Activated T-helper 1 cell treated with anti-CD3 and anti-CD28 coated beads, Interleukin-12 subunit alpha, Interleukin-12 subunit beta, Interleukin-2, Interleukin-4 antibody, amounts not matched to agents 30 ng/mL and 10 ng/mL and 1 ng/mL, durations not matched to agents 14 hours and 24 hours and 36 hours (primary cell): ENCODE data around the gene IL1RL2. TPM values are rescaled to one million over a fixed set of nuclear protein-coding genes. Genes with fewer than 3 reads are reported as not detected.

Source experiments
- DNase-seq: peaks from one replicate; pipeline ENCODE4 v3.0.0; 2021; ENCODE audit warnings: low spot score
- H3K27ac Mint-ChIP-seq: one replicate; pipeline ENCODE4 v1.8.0; 2021; ENCODE audit warnings: mild to moderate bottlenecking, mixed read lengths
- H3K27me3 Mint-ChIP-seq: one replicate; pipeline ENCODE4 v1.8.0; 2022; ENCODE audit warnings: mild to moderate bottlenecking, moderate library complexity, mixed read lengths; ENCODE audit not compliant: insufficient read depth
- H3K36me3 Mint-ChIP-seq: one replicate; pipeline ENCODE4 v1.8.0; 2021; ENCODE audit warnings: low read depth, mixed read lengths
- H3K4me1 Mint-ChIP-seq: one replicate; pipeline ENCODE4 v1.8.0; 2021; ENCODE audit warnings: low read depth, mixed read lengths
- H3K4me3 Mint-ChIP-seq: one replicate; pipeline ENCODE4 v1.8.0; 2021; ENCODE audit warnings: mild to moderate bottlenecking, moderate library complexity, mixed read lengths
- H3K9me3 Mint-ChIP-seq: one replicate; pipeline ENCODE4 v1.8.0; 2021; ENCODE audit warnings: mixed read lengths
- intact Hi-C: fragments of 100-400 bp; cut with micrococcal nuclease; formaldehyde crosslinking; loops from one replicate; pipeline ENCODE4 v1.15.1; 2024
- total RNA-seq: library from RNA; stranded (reverse); gene quantifications from 2 replicates; pipeline ENCODE4 v1.2.3, GENCODE V29; 2022

IL1RL2 gene
- total RNA-seq, 1 donor from 2014 or later = 0.16 TPM

GRCh38 chr2:102256276-102256675, 69.5 kb downstream of the IL1RL2 start:
- intact Hi-C loops = loop anchor here (10.0 kb wide), 1 partner anchor 541 kb away; no protein-coding TSS in a partner anchor
- DNase-seq = no peak
- no peak overlapping the region for H3K4me3 Mint-ChIP-seq
- H3K36me3 Mint-ChIP-seq = peaks cover 8% of the 10 kb centered on the region
- H3K27ac Mint-ChIP-seq = peak overlapping the region; percentile 83
- H3K27me3 Mint-ChIP-seq = no peaks in the 10 kb centered on the region
- peaks cover 71% of the 10 kb centered on the region for H3K4me1 Mint-ChIP-seq
- H3K9me3 Mint-ChIP-seq = peaks cover 7% of the 10 kb centered on the region

GRCh38 chr2:102256874-102257462, 70.1 kb downstream of the IL1RL2 start:
- intact Hi-C loops = loop anchor here (10.0 kb wide), 1 partner anchor 542 kb away; no protein-coding TSS in a partner anchor
- H3K9me3 Mint-ChIP-seq = peaks cover 7% of the 10 kb centered on the region
- H3K4me3 Mint-ChIP-seq = no peak overlapping the region

GRCh38 chr2:102258025-102258385, 71.2 kb downstream of the IL1RL2 start:
- H3K27me3 Mint-ChIP-seq = no peaks in the 10 kb centered on the region
- no peak overlapping the region for H3K4me3 Mint-ChIP-seq
- H3K36me3 Mint-ChIP-seq = peaks cover 8% of the 10 kb centered on the region
- intact Hi-C loops = loop anchor here (1.0 to 10.0 kb wide), 9 partner anchors 19 to 986 kb away; no protein-coding TSS in a partner anchor
- peaks cover 57% of the 10 kb centered on the region for H3K4me1 Mint-ChIP-seq
- DNase-seq = no peak
- peaks cover 7% of the 10 kb centered on the region for H3K9me3 Mint-ChIP-seq
- peak overlapping the region; percentile 100 for H3K27ac Mint-ChIP-seq

More at GRCh38 chr2:102256874-102257462, 70.1 kb downstream of the IL1RL2 start:
- H3K27ac Mint-ChIP-seq = peak overlapping the region; percentile 100
- H3K4me1 Mint-ChIP-seq = peaks cover 68% of the 10 kb centered on the region
- peaks cover 8% of the 10 kb centered on the region for H3K36me3 Mint-ChIP-seq
- no peaks in the 10 kb centered on the region for H3K27me3 Mint-ChIP-seq
- DNase-seq = no peak

- H3K9me3 Mint-ChIP-seq = peaks cover 7% of the 10 kb centered on the region
- intact Hi-C loops = loop anchor here (1.0 to 10.0 kb wide), 9 partner anchors 18 to 986 kb away; no protein-coding TSS in a partner anchor
- no peaks in the 10 kb centered on the region for H3K27me3 Mint-ChIP-seq
Observed at GRCh38 chr2:102258386-102259074, 71.7 kb downstream of the IL1RL2 start.

GRCh38 chr2:102261467-102262135, 74.8 kb downstream of the IL1RL2 start:
- H3K27ac Mint-ChIP-seq = no peak overlapping the region
- H3K4me1 Mint-ChIP-seq = peaks cover 47% of the 10 kb centered on the region
- H3K36me3 Mint-ChIP-seq = peaks cover 12% of the 10 kb centered on the region
- no peaks in the 10 kb centered on the region for H3K27me3 Mint-ChIP-seq
- intact Hi-C loops = no loop called here
- H3K4me3 Mint-ChIP-seq = no peak overlapping the region
- peaks cover 11% of the 10 kb centered on the region for H3K9me3 Mint-ChIP-seq
- no peak for DNase-seq

More at GRCh38 chr2:102258386-102259074, 71.7 kb downstream of the IL1RL2 start:
- DNase-seq = peak; percentile 36
- H3K27ac Mint-ChIP-seq = peak overlapping the region; percentile 100
- peaks cover 52% of the 10 kb centered on the region for H3K4me1 Mint-ChIP-seq
- H3K4me3 Mint-ChIP-seq = peak overlapping the region; percentile 81
- peaks cover 8% of the 10 kb centered on the region for H3K36me3 Mint-ChIP-seq

DNA sequence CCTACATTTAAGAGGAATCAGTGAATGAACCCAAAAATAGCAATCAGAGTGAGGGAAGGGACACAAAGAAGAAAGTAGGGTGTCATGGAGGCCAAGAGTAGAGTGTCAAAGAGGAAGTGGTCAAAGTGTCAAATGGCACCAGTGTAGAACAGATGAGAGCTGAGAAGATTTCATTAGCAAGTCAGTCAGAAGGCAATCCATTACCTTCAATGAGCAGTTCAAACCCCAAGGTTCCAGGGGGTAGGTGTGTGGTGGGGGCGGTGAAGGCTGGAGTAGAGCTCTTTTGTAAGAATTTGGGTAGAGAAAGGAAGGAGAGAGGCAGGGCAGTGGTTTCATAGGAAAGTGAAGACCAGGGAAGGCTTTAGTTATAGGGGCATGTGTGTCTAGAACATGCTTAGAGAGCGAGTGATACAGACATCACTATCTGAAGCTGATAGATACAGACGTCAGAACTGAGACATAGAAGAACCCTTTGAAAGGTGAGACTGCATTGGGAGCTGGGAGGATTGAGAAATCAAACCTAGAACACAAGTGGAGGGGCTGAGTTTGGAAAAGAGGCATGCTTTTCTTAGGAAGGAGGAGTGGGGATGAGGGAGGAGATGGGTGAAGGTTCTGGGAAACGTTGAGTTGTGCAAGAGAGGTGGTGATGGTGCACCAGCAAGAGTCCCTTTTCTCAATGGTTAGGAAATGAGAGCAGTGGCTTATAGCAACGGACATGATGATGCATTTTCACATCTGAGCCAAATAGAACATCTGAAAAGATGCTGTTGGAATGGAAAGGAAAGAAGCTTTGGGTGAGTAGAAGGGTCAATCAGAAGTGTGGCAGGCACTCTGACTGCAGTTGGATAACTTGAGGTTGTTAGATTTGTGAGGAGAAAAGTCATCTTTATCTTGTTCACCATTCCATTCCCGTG, 75.7 kb downstream of the IL1RL2 start:
- intact Hi-C loops = no loop called here
- peaks cover 12% of the 10 kb centered on the region for H3K36me3 Mint-ChIP-seq
- H3K27me3 Mint-ChIP-seq = no peaks in the 10 kb centered on the region
- no peak overlapping the region for H3K27ac Mint-ChIP-seq
- peaks cover 40% of the 10 kb centered on the region for H3K4me1 Mint-ChIP-seq
- no peak overlapping the region for H3K4me3 Mint-ChIP-seq
- no peak for DNase-seq
- peaks cover 11% of the 10 kb centered on the region for H3K9me3 Mint-ChIP-seq

DNA sequence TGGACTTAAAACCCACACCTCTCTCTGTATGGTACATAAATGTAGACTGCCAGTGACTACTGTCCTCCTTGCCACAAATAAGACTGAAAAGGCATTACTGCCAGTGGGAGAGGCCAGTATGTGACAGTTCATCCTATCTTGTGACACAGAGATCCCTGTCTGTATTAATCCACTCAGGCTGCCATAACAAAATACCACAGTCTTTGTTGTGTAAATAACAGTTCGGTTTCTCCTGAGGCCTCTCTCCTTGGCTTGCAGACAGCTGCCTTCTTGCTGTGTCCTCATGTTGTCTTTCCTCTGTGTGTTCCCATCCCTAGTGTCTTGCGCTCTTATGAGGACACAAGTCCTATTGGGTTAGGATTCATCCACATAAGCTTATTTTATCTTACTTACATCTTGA, 78.1 kb downstream of the IL1RL2 start:
- no peak for DNase-seq
- peaks cover 4% of the 10 kb centered on the region for H3K9me3 Mint-ChIP-seq
- H3K36me3 Mint-ChIP-seq = peaks cover 14% of the 10 kb centered on the region
- H3K4me1 Mint-ChIP-seq = peaks cover 18% of the 10 kb centered on the region
- no peak overlapping the region for H3K4me3 Mint-ChIP-seq
- H3K27me3 Mint-ChIP-seq = no peaks in the 10 kb centered on the region
- H3K27ac Mint-ChIP-seq = peak overlapping the region; percentile 27
- intact Hi-C loops = no loop called here

DNA sequence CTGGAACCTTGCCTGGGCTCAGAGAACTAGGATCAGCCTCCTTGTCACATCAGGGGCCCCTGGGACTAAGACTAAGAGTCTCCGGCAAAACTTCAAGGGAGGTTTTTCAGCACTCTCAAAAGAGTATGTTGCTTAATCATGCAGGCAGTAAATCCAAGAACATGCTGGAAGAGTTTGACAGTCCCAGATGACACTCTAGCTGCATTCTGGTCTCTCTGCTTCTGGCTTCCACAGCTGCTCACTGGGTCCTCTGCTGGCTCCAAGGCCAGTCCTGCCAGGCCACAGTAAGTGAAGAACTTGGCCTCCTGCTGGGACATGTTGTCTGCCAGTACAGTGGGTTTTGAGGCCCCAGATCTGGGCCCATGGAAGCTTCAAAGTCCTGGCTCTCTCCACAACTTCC, 79.4 kb downstream of the IL1RL2 start:
- Mint-ChIP-seq H3K27ac (no peak overlapping the region), H3K36me3 (peaks cover 22% of the 10 kb centered on the region), H3K9me3 (peaks cover 4% of the 10 kb centered on the region), H3K4me1 (peaks cover 18% of the 10 kb centered on the region), H3K4me3 (no peak overlapping the region), H3K27me3 (no peaks in the 10 kb centered on the region)
- no peak for DNase-seq
- intact Hi-C loops = no loop called here

DNA sequence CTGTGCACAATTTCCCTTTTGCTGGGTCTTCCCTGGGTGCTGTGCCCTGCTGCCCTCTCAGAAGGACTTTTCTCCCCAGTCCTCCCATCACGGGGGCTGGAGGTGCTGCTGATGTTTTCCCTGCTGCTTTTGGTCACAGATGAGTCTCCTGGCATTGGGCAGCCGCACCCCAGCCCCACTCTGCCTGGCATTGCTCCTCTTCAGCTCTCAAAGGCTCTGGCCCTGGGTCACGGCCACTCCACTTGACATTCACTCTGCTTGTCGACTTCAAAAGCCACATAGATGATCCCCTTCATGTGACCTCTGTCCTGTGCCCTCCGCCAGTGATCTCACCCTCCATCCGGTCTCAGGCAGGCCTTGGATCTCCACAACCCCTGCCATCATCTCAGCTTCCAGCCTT, 81.0 kb downstream of the IL1RL2 start:
- H3K4me1 Mint-ChIP-seq = peaks cover 19% of the 10 kb centered on the region
- peaks cover 31% of the 10 kb centered on the region for H3K36me3 Mint-ChIP-seq
- peaks cover 4% of the 10 kb centered on the region for H3K9me3 Mint-ChIP-seq
- H3K27me3 Mint-ChIP-seq = no peaks in the 10 kb centered on the region
- no peak overlapping the region for H3K27ac Mint-ChIP-seq
- no peak for DNase-seq
- intact Hi-C loops = no loop called here
- H3K4me3 Mint-ChIP-seq = no peak overlapping the region

- DNase-seq = no peak
- intact Hi-C loops = no loop called here
Observed at GRCh38 chr2:102268510-102269199, 81.8 kb downstream of the IL1RL2 start.

DNA sequence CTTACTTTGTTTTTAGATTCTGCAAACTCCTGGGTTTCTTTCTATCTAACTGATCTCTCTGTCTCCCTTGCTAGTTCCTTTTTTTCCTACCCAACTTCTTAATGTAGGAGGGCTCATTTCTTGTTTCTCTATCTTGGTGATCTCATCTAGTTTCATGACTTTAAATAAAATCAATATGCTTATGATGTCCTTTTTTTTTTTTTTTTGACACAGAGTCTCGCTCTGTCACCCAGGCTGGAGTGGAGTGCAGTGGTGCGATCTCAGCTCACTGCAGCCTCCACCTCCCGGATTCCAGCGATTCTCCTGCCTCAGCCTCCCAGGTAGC, 82.3 kb downstream of the IL1RL2 start:
- Mint-ChIP-seq H3K4me1 (peaks cover 30% of the 10 kb centered on the region), H3K4me3 (peak overlapping the region; percentile 16), H3K36me3 (peaks cover 32% of the 10 kb centered on the region), H3K27me3 (no peaks in the 10 kb centered on the region), H3K9me3 (peaks cover 8% of the 10 kb centered on the region), H3K27ac (peak overlapping the region; percentile 9)
- intact Hi-C loops = no loop called here
- no peak for DNase-seq

More at GRCh38 chr2:102268510-102269199, 81.8 kb downstream of the IL1RL2 start:
- Mint-ChIP-seq H3K27ac (no peak overlapping the region), H3K4me1 (peaks cover 26% of the 10 kb centered on the region), H3K27me3 (no peaks in the 10 kb centered on the region), H3K36me3 (peaks cover 31% of the 10 kb centered on the region), H3K9me3 (peaks cover 4% of the 10 kb centered on the region), H3K4me3 (peak overlapping the region; percentile 16)

GRCh38 chr2:102271844-102272243, 85.0 kb downstream of the IL1RL2 start:
- Mint-ChIP-seq H3K27ac (peak overlapping the region; percentile 72), H3K36me3 (peaks cover 32% of the 10 kb centered on the region), H3K27me3 (no peaks in the 10 kb centered on the region), H3K4me3 (peak overlapping the region; percentile 42), H3K4me1 (peaks cover 38% of the 10 kb centered on the region), H3K9me3 (peaks cover 18% of the 10 kb centered on the region)
- DNase-seq = no peak
- intact Hi-C loops = no loop called here
